Prostate gland (tissue), 2 donors: ENCODE results near the gene EDEM1.

Source experiments
- POLR2AphosphoS5 ChIP-seq: sonication (generic); formaldehyde crosslinking; IDR thresholded peaks from one replicate; pipeline ENCODE4 v1.6.1; 2017; ENCODE audit warnings: antibody characterized with exemption
- TF ChIP-seq, protein P1 (sequence below), 4 experiments: fragments of 200-600 bp in 2 of 4; fragments of 450-650 bp in 2 of 4; sonication (generic) in 2 of 4; IDR thresholded peaks; 1 replicate in 3 of 4; 2 replicates in 1 of 4; pipeline ENCODE4 v1.5.1; 2016 to 2019; ENCODE audit warnings: antibody characterized with exemption in 4 of 4, mild to moderate bottlenecking in 2 of 4, moderate library complexity in 2 of 4

DNA sequence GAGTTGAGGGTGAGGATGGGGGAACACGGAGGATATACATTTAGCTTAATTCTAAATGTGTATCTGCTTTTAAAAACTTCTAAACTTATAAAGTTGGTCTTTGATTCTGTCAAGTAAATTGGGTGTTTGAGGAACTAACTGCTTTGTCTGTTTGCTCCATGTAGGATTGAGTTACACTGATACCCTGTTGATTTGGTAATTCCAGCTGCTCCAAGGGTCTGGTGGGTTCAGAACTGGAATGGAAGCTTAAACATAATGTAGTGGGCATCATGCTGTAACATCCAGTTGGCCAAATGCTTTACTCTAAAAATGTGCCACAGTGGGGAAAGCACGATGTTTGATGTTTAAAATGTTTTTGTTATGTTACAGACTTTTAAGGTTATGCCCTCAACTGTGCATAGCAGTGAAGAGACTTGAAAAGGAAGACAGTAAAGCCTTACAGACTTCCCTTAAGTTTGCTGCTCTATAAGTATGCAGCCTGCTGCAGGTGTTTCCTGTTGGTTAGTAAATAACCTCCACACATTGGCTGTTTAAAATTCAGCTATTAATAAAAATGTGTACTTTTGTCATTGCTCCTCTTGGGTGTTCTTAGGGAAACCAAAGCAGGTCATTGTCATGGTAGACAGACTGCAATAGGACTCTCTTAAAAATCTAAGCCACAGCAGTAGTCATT lies 5.9 kb upstream of the EDEM1 start:
- no peak for TF ChIP-seq POLR2AphosphoS5
- TF ChIP-seq, protein P1, sequence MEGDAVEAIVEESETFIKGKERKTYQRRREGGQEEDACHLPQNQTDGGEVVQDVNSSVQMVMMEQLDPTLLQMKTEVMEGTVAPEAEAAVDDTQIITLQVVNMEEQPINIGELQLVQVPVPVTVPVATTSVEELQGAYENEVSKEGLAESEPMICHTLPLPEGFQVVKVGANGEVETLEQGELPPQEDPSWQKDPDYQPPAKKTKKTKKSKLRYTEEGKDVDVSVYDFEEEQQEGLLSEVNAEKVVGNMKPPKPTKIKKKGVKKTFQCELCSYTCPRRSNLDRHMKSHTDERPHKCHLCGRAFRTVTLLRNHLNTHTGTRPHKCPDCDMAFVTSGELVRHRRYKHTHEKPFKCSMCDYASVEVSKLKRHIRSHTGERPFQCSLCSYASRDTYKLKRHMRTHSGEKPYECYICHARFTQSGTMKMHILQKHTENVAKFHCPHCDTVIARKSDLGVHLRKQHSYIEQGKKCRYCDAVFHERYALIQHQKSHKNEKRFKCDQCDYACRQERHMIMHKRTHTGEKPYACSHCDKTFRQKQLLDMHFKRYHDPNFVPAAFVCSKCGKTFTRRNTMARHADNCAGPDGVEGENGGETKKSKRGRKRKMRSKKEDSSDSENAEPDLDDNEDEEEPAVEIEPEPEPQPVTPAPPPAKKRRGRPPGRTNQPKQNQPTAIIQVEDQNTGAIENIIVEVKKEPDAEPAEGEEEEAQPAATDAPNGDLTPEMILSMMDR (IDR thresholded peaks at IDR 0.05) = no peak
